HL-60 (cell line): Measurements from ENCODE around the gene ERBB2.

ENCODE experiments used
- DNase-seq, 2 experiments: peaks; one replicate each; pipeline ENCODE4 v3.0.0-alpha.2; 2010 to 2020; ENCODE audit warnings: low read depth in 1 of 2, low spot score in 1 of 2
- H3K27ac ChIP-seq: fragments of 250-450 bp; sonication (Bioruptor Pico); replicated peaks from 2 replicates; pipeline ENCODE4 v1.5.1; 2020; ENCODE audit warnings: mild to moderate bottlenecking, moderate library complexity
- H3K27me3 ChIP-seq: fragments of 250-450 bp; sonication (Bioruptor Pico); 2 replicates; pipeline ENCODE4 v1.5.1; 2021; ENCODE audit warnings: mild to moderate bottlenecking, moderate library complexity; ENCODE audit not compliant: insufficient read depth, poor library complexity, severe bottlenecking
- H3K4me3 ChIP-seq: replicated peaks from 2 replicates; pipeline ENCODE4 v1.5.1; 2011; ENCODE audit warnings: mild to moderate bottlenecking, control low read depth, low read length; ENCODE audit not compliant: insufficient read depth
- GABPA ChIP-seq: IDR thresholded peaks from 2 replicates; pipeline ENCODE4 v1.6.1; 2012; ENCODE audit warnings: low read depth
- POLR2AphosphoS5 ChIP-seq: IDR thresholded peaks from 2 replicates; pipeline ENCODE4 v1.6.1; 2012; ENCODE audit warnings: low read depth
- SPI1 ChIP-seq: IDR thresholded peaks from 2 replicates; pipeline ENCODE4 v1.6.1; 2012; ENCODE audit warnings: low read depth, mild to moderate bottlenecking, borderline replicate concordance
- TF ChIP-seq, protein P1 (sequence below): IDR thresholded peaks from one replicate; pipeline ENCODE4 v1.5.1; 2011; ENCODE audit warnings: low read length, control low read depth, inconsistent platforms; ENCODE audit not compliant: insufficient read depth
- TF ChIP-seq, protein P2 (sequence below): IDR thresholded peaks from 2 replicates; pipeline ENCODE4 v1.6.1; 2012; ENCODE audit warnings: low read depth; ENCODE audit not compliant: insufficient replicate concordance

ERBB2 gene

DNA sequence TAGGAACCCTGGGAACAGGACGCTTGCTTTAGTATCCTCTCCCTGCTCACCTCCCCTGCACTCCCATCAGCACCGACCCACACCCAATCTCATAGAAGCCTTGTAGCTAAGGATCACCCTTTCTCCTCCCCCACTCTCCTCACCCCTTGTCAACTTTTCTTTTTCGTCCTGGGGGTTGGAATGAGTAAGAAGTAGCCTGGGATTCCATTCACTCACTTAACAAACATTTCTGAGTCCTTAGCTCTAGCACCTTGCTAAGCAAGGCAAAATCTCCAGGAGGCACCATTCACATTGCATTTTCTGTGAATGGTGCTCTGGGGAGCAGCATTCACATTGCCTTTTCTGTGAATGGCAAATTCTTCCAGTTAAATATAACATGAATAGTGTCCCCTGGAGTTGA, 10.9 kb upstream of the ERBB2 start:
- DNase-seq, result no peak
- no peaks in the 10 kb centered on the region for H3K27me3 ChIP-seq
- TF ChIP-seq, protein P1, sequence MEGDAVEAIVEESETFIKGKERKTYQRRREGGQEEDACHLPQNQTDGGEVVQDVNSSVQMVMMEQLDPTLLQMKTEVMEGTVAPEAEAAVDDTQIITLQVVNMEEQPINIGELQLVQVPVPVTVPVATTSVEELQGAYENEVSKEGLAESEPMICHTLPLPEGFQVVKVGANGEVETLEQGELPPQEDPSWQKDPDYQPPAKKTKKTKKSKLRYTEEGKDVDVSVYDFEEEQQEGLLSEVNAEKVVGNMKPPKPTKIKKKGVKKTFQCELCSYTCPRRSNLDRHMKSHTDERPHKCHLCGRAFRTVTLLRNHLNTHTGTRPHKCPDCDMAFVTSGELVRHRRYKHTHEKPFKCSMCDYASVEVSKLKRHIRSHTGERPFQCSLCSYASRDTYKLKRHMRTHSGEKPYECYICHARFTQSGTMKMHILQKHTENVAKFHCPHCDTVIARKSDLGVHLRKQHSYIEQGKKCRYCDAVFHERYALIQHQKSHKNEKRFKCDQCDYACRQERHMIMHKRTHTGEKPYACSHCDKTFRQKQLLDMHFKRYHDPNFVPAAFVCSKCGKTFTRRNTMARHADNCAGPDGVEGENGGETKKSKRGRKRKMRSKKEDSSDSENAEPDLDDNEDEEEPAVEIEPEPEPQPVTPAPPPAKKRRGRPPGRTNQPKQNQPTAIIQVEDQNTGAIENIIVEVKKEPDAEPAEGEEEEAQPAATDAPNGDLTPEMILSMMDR, result no peak
- TF ChIP-seq SPI1 (no peak), POLR2AphosphoS5 (no peak), GABPA (no peak)
- TF ChIP-seq, protein P2, sequence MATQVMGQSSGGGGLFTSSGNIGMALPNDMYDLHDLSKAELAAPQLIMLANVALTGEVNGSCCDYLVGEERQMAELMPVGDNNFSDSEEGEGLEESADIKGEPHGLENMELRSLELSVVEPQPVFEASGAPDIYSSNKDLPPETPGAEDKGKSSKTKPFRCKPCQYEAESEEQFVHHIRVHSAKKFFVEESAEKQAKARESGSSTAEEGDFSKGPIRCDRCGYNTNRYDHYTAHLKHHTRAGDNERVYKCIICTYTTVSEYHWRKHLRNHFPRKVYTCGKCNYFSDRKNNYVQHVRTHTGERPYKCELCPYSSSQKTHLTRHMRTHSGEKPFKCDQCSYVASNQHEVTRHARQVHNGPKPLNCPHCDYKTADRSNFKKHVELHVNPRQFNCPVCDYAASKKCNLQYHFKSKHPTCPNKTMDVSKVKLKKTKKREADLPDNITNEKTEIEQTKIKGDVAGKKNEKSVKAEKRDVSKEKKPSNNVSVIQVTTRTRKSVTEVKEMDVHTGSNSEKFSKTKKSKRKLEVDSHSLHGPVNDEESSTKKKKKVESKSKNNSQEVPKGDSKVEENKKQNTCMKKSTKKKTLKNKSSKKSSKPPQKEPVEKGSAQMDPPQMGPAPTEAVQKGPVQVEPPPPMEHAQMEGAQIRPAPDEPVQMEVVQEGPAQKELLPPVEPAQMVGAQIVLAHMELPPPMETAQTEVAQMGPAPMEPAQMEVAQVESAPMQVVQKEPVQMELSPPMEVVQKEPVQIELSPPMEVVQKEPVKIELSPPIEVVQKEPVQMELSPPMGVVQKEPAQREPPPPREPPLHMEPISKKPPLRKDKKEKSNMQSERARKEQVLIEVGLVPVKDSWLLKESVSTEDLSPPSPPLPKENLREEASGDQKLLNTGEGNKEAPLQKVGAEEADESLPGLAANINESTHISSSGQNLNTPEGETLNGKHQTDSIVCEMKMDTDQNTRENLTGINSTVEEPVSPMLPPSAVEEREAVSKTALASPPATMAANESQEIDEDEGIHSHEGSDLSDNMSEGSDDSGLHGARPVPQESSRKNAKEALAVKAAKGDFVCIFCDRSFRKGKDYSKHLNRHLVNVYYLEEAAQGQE, result no peak
- H3K4me3 ChIP-seq, result no peak overlapping the region
- H3K27ac ChIP-seq, result no peak overlapping the region

DNA sequence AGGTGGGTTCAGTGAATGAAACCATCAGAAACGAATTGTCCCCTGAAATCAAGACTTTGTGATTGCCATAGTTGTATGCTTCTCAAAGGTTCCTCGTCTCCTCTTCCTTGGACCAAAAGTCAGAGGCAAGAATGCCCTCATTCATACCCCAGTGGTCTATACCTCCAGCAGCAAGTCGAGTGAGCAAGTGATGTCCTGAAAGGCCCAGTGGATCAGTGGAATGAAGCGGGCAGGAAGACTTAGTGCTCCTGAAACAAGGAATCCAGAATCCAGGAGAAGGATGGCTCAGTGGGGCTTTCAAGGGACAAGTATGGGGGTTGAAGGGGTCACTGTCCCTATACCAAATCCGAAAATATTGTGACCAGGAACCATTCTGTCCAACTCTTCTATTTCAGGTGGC, 5.3 kb upstream of the ERBB2 start:
- Histone ChIP-seq H3K27me3 (peaks cover 2% of the 10 kb centered on the region), H3K27ac (no peak overlapping the region), H3K4me3 (no peak overlapping the region)
- no peak for DNase-seq
- no peak for TF ChIP-seq POLR2AphosphoS5
- TF ChIP-seq, protein P2, result no peak
- no peak for TF ChIP-seq SPI1
- TF ChIP-seq, protein P1, result no peak
- no peak for TF ChIP-seq GABPA

DNA sequence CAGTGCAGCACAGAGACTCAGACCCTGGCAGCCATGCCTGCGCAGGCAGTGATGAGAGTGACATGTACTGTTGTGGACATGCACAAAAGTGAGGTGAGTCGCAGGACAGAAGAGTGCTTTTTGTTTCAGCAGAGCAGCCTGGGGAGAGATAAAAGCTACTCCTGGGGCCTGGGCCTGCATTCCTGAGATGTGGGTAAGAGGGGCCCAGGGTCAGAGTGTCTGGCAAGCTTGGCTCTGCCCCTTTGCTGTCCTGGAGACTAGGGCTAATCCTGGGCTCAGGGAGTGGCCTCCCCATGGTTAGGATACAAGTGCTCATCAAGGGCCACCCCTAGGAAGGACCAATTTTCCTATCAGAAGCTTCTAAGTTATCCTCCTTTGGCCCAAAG, 4.8 kb upstream of the ERBB2 start:
- no peak overlapping the region for H3K27ac ChIP-seq
- H3K27me3 ChIP-seq, result peaks cover 2% of the 10 kb centered on the region
- TF ChIP-seq, protein P1, result no peak
- TF ChIP-seq GABPA (no peak), POLR2AphosphoS5 (no peak), SPI1 (no peak)
- TF ChIP-seq, protein P2, result no peak
- H3K4me3 ChIP-seq, result no peak overlapping the region
- DNase-seq, result no peak
